HEK293 (cell line): ENCODE data around the gene MLIP.

Source experiments
- CTCF ChIA-PET: fragments of 350-600 bp; formaldehyde crosslinking; extraction: SDS; loops from one replicate; lab custom pipeline; 2021; ENCODE audit warnings: antibody characterized with exemption; lab: Yijun Ruan, JAX
- POLR2A ChIA-PET: fragments of 300-600 bp; formaldehyde crosslinking; extraction: SDS; loops from one replicate; lab custom pipeline; 2020; ENCODE audit warnings: antibody characterized with exemption, inconsistent platforms; lab: Yijun Ruan, JAX
- H3K27ac ChIP-seq: fragments of 200-500 bp; sonication (Bioruptor generic); 2 replicates; pipeline ENCODE4 v1.5.1; 2014; ENCODE audit warnings: low read depth, low read length, control low read depth, inconsistent platforms; ENCODE audit errors: extremely low read depth
- H3K36me3 ChIP-seq, 2 experiments: fragments of 200-500 bp in 1 of 2; sonication (Bioruptor generic) in 1 of 2; 1 replicate in 1 of 2; 2 replicates in 1 of 2; pipeline ENCODE4 v1.5.1; 2014 to 2017; ENCODE audit warnings: inconsistent platforms in 2 of 2, low read length in 2 of 2; ENCODE audit not compliant: control insufficient read depth in 2 of 2, insufficient read depth in 1 of 2
- H3K4me1 ChIP-seq: fragments of 200-500 bp; sonication (Bioruptor generic); 2 replicates; pipeline ENCODE4 v1.5.1; 2014; ENCODE audit warnings: mild to moderate bottlenecking, low read length, inconsistent platforms; ENCODE audit not compliant: control insufficient read depth, insufficient read depth
- H3K4me3 ChIP-seq: 2 replicates; pipeline ENCODE4 v1.5.1; 2011; ENCODE audit warnings: low read depth, mild to moderate bottlenecking, control low read depth, low read length, moderate library complexity
- H3K9me3 ChIP-seq: fragments of 200-500 bp; sonication (Bioruptor generic); 2 replicates; pipeline ENCODE4 v1.5.1; 2014; ENCODE audit warnings: low read depth, low read length, inconsistent platforms; ENCODE audit not compliant: control insufficient read depth, insufficient read depth
- GLI2 ChIP-seq: fragments of 450-650 bp; formaldehyde crosslinking; IDR thresholded peaks from 2 replicates; pipeline ENCODE4; 2017; ENCODE audit warnings: missing biosample characterization, missing genetic modification characterization, low read depth, borderline replicate concordance
- GLIS2 ChIP-seq: fragments of 450-650 bp; formaldehyde crosslinking; IDR thresholded peaks from 2 replicates; pipeline ENCODE4 v1.5.1; 2016; ENCODE audit warnings: missing biosample characterization, missing genetic modification characterization
- HOXC10 ChIP-seq: sonication (generic); formaldehyde crosslinking; IDR thresholded peaks from 2 replicates; pipeline ENCODE4 v1.8.1; 2023; ENCODE audit warnings: mild to moderate bottlenecking, missing genetic modification reagents
- KLF17 ChIP-seq: fragments of 450-650 bp; formaldehyde crosslinking; IDR thresholded peaks from 2 replicates; pipeline ENCODE4 v1.5.1; 2016; ENCODE audit warnings: missing biosample characterization, missing genetic modification characterization
- KLF9 ChIP-seq: fragments of 450-650 bp; formaldehyde crosslinking; IDR thresholded peaks from 2 replicates; pipeline ENCODE4 v1.5.1; 2016; ENCODE audit warnings: missing biosample characterization, missing genetic modification characterization, low read depth
- RBAK ChIP-seq: fragments of 450-650 bp; formaldehyde crosslinking; IDR thresholded peaks from 2 replicates; pipeline ENCODE4 v1.5.1; 2016; ENCODE audit warnings: missing biosample characterization, missing genetic modification characterization
- SALL2 ChIP-seq: fragments of 450-650 bp; formaldehyde crosslinking; IDR thresholded peaks from 2 replicates; pipeline ENCODE4 v1.5.0; 2017; ENCODE audit warnings: missing biosample characterization, mild to moderate bottlenecking, missing genetic modification characterization, borderline replicate concordance
- SCRT1 ChIP-seq: fragments of 450-650 bp; formaldehyde crosslinking; IDR thresholded peaks from 2 replicates; pipeline ENCODE4 v1.5.1; 2016; ENCODE audit warnings: missing biosample characterization, missing genetic modification characterization, borderline replicate concordance
- SP2 ChIP-seq: fragments of 450-650 bp; formaldehyde crosslinking; IDR thresholded peaks from 2 replicates; pipeline ENCODE4 v1.5.1; 2016; ENCODE audit warnings: missing biosample characterization, missing genetic modification characterization
- YY1 ChIP-seq: fragments of 450-650 bp; formaldehyde crosslinking; IDR thresholded peaks from 2 replicates; pipeline ENCODE4 v1.5.1; 2018; ENCODE audit warnings: missing biosample characterization, missing genetic modification characterization
- ZBTB49 ChIP-seq: fragments of 450-650 bp; formaldehyde crosslinking; IDR thresholded peaks from 2 replicates; pipeline ENCODE4 v1.5.1; 2016; ENCODE audit warnings: missing biosample characterization, missing genetic modification characterization, low read depth
- ZFP41 ChIP-seq: fragments of 450-650 bp; formaldehyde crosslinking; IDR thresholded peaks from 2 replicates; pipeline ENCODE4 v1.5.1; 2016; ENCODE audit warnings: missing biosample characterization, missing genetic modification characterization, borderline replicate concordance
- ZNF140 ChIP-seq: fragments of 450-650 bp; formaldehyde crosslinking; IDR thresholded peaks from 2 replicates; pipeline ENCODE4 v1.5.1; 2016; ENCODE audit warnings: missing biosample characterization, missing genetic modification characterization
- ZNF19 ChIP-seq: fragments of 450-650 bp; formaldehyde crosslinking; IDR thresholded peaks from 2 replicates; pipeline ENCODE4; 2016; ENCODE audit warnings: missing biosample characterization, missing genetic modification characterization, low read depth
- ZNF274 ChIP-seq, 2 experiments: fragments of 200-500 bp in 1 of 2; fragments of 450-650 bp in 1 of 2; sonication (Bioruptor generic) in 1 of 2; formaldehyde crosslinking in 1 of 2; IDR thresholded peaks; 2 replicates each; pipeline versions ENCODE4 v1.5.1 to v1.6.1; 2014 to 2016; ENCODE audit warnings: borderline replicate concordance in 1 of 2, inconsistent platforms in 1 of 2, low read length in 1 of 2, missing biosample characterization in 1 of 2, missing genetic modification characterization in 1 of 2
- ZNF473 ChIP-seq: fragments of 450-650 bp; formaldehyde crosslinking; IDR thresholded peaks from 2 replicates; pipeline ENCODE4 v1.5.1; 2017; ENCODE audit warnings: missing biosample characterization, missing genetic modification characterization
- ZNF510 ChIP-seq: fragments of 450-650 bp; formaldehyde crosslinking; IDR thresholded peaks from 2 replicates; pipeline ENCODE4 v1.5.1; 2018; ENCODE audit warnings: mild to moderate bottlenecking, missing genetic modification characterization, missing biosample characterization; ENCODE audit not compliant: insufficient replicate concordance
- ZNF518A ChIP-seq: fragments of 450-650 bp; formaldehyde crosslinking; conservative IDR thresholded peaks from 2 replicates; pipeline ENCODE4 v1.5.1; 2016; ENCODE audit warnings: low read depth, missing biosample characterization, missing genetic modification characterization
- ZNF529 ChIP-seq: fragments of 450-650 bp; formaldehyde crosslinking; IDR thresholded peaks from 2 replicates; pipeline ENCODE4 v1.5.1; 2017; ENCODE audit warnings: missing genetic modification characterization, missing biosample characterization; ENCODE audit not compliant: insufficient replicate concordance
- ZNF544 ChIP-seq: fragments of 450-650 bp; formaldehyde crosslinking; IDR thresholded peaks from 2 replicates; pipeline ENCODE4 v1.5.0; 2017; ENCODE audit warnings: missing biosample characterization, missing genetic modification characterization
- ZNF560 ChIP-seq: fragments of 450-650 bp; formaldehyde crosslinking; IDR thresholded peaks from 2 replicates; pipeline ENCODE4 v1.5.1; 2017; ENCODE audit warnings: missing biosample characterization, missing genetic modification characterization, borderline replicate concordance
- ZNF610 ChIP-seq: fragments of 450-650 bp; formaldehyde crosslinking; IDR thresholded peaks from 2 replicates; pipeline ENCODE4 v1.5.1; 2016; ENCODE audit warnings: missing biosample characterization, missing genetic modification characterization, borderline replicate concordance
- ZNF623 ChIP-seq: fragments of 450-650 bp; formaldehyde crosslinking; IDR thresholded peaks from 2 replicates; pipeline ENCODE4 v1.5.1; 2016; ENCODE audit warnings: missing biosample characterization, missing genetic modification characterization
- ZNF791 ChIP-seq: fragments of 450-650 bp; formaldehyde crosslinking; IDR thresholded peaks from 2 replicates; pipeline ENCODE4 v1.5.1; 2016; ENCODE audit warnings: missing biosample characterization, missing genetic modification characterization
- ZNF843 ChIP-seq: fragments of 450-650 bp; formaldehyde crosslinking; IDR thresholded peaks from 2 replicates; pipeline ENCODE4 v1.5.1; 2016; ENCODE audit warnings: missing biosample characterization, missing genetic modification characterization
- ZSCAN23 ChIP-seq: fragments of 450-650 bp; formaldehyde crosslinking; IDR thresholded peaks from 2 replicates; pipeline ENCODE4 v1.5.1; 2016; ENCODE audit warnings: missing biosample characterization, missing genetic modification characterization
- ZSCAN30 ChIP-seq: fragments of 450-650 bp; IDR thresholded peaks from 2 replicates; pipeline ENCODE4 v1.5.1; 2018; ENCODE audit warnings: missing biosample characterization, mild to moderate bottlenecking, missing genetic modification characterization, moderate library complexity

The MLIP gene

DNA sequence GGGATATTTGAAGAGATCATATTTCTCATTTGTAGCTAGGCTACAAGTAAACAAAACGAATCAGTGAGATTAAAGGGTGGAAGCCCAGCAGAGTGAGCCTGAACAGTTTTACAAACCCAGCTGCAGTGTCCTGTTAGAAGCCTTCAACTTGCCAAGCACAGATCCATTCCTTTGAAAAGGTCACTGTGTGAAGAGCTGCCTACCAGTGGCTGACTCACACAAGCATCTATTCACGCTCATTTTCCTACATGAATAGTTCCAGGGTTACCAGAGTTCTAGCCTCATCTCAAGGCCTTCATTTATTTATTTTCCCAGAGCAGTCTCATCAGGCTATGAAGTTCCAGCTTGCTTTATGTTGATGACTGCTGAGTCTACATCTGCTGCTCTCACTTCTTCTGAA is 25.7 kb upstream of the MLIP start (continued):
- TF ChIP-seq KLF9 (tag by site-specific recombination) = no peak

DNA sequence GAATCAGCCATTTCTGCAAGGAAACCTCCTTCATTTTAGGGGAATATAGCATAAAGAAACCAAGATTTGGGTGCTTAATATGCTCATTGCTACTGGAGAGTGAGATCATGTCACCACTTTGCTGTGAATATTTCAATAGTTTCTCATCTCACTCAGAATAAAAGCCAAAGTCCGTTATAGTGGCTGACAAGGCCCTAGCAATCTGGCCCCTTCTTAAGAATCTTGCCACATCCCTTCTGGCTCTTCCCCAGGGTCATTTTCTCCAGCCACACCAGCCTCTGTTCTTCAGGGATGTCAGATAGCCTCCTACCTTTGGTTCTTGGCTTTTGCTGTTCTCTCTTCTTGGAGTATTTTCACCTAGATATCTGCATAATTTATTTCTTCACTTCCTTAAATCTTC is 24.8 kb upstream of the MLIP start:
- CTCF ChIA-PET = no interaction called here
- no peaks in the 10 kb centered on the region for H3K4me1 ChIP-seq
- POLR2A ChIA-PET = no interaction called here
- H3K27ac ChIP-seq = no peak overlapping the region
- TF ChIP-seq ZNF791 (tag by site-specific recombination) (no peak), KLF9 (tag by site-specific recombination) (no peak), HOXC10 (no peak), GLIS2 (tag by site-specific recombination) (no peak), ZNF274 (IDR thresholded peaks at IDR 0.05; ENCODE audit: low read length) (no peak), ZNF274 (tag by site-specific recombination; IDR thresholded peaks at IDR 0.05; ENCODE audit: borderline replicate concordance) (no peak), SP2 (no peak), ZNF140 (tag by site-specific recombination) (no peak), ZNF510 (tag by site-specific recombination) (no peak), ZNF560 (tag by site-specific recombination) (no peak), ZBTB49 (tag by site-specific recombination) (no peak), ZSCAN30 (tag by site-specific recombination) (no peak), KLF17 (no peak), ZNF843 (tag by site-specific recombination) (no peak), SCRT1 (tag by site-specific recombination) (no peak), SALL2 (no peak), ZNF473 (tag by site-specific recombination) (no peak), ZNF623 (tag by site-specific recombination) (no peak), ZNF610 (no peak)
- TF ChIP-seq, all 188 proteins: peak for 0
- H3K4me3 ChIP-seq = no peak overlapping the region
- H3K9me3 ChIP-seq = no peaks in the 10 kb centered on the region
- no peaks in the 10 kb centered on the region for H3K36me3 ChIP-seq

DNA sequence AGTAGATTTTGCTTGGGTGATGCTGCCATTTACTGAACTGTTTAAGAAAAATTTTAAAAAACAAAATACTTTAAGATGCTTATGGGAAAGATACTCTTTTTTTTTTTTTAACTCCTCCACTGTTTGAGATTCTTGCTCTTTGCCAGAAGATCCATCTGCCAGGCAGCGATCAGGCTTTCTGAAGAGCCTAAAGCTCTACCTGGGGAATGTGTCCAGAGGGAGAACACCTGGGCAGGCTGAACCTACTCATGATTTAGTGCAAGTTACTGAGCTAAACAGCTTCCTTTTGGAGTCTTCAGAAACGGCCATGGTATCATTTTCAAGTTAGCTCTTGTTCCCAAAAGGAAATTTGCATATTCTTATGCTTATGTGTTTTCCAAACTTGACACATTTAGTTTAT is 23.5 kb upstream of the MLIP start:
- H3K9me3 ChIP-seq = no peaks in the 10 kb centered on the region
- H3K4me3 ChIP-seq = no peak overlapping the region
- no peak overlapping the region for H3K27ac ChIP-seq
- ChIA-PET CTCF (interaction anchor here (0.6 to 0.8 kb wide), 2 partner anchors 102 to 208 kb away, joined by 3 to 4 read pairs; no protein-coding TSS in a partner anchor), POLR2A (no interaction called here)
- H3K36me3 ChIP-seq = no peaks in the 10 kb centered on the region
- H3K4me1 ChIP-seq = no peaks in the 10 kb centered on the region
- TF ChIP-seq ZNF544 (tag by site-specific recombination) = no peak
- no peak for TF ChIP-seq YY1 (tag by site-specific recombination)
- TF ChIP-seq RBAK (tag by site-specific recombination) = no peak
- no peak for TF ChIP-seq ZNF518A (tag by site-specific recombination)
- TF ChIP-seq ZFP41 = no peak
- no peak for TF ChIP-seq ZNF529 (tag by site-specific recombination)
- no peak for TF ChIP-seq ZNF19 (tag by site-specific recombination)
- TF ChIP-seq GLI2 (tag by site-specific recombination) = no peak
- TF ChIP-seq ZSCAN23 (tag by site-specific recombination) = no peak
